GM18508 (cell line): ENCODE results near the gene PPP1R3C.

Experiments used
- ATAC-seq: cut with Tn5 transposase; IDR thresholded peaks from one replicate; pipeline ENCODE4 v1.9.1; 2021; ENCODE audit warnings: moderate number of reproducible peaks; ENCODE audit not compliant: insufficient read depth, unreplicated experiment

Gene PPP1R3C

GRCh38 chr10:91602868-91603568, 29.9 kb downstream of the PPP1R3C start:
- ATAC-seq = no peak

DNA sequence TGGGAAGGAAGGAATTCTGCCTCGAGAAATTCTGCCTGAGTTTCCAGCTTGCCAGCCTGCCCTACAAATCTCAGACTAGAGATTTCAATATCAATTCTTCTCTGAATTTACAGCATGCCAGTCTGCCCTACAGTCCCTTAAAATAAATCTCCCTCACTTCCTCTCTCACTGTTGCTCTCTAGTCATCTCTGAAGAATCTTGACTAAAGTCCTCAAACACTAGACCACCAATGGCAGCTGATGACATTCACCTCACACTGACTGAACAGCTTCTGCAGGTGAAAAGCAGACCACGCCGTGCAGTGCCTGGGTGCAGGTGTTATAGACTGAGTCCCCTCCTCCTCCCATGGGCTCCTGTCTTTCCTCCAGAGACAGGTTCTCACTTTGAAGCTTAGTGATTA, 30.4 kb downstream of the PPP1R3C start:
- ATAC-seq = no peak

- ATAC-seq = no peak
Measured at GRCh38 chr10:91601212-91601611, 31.7 kb downstream of the PPP1R3C start.

- no peak for ATAC-seq
Measured at GRCh38 chr10:91598211-91598977, 34.5 kb downstream of the PPP1R3C start.

GRCh38 chr10:91597197-91597881, 35.5 kb downstream of the PPP1R3C start:
- no peak for ATAC-seq

DNA sequence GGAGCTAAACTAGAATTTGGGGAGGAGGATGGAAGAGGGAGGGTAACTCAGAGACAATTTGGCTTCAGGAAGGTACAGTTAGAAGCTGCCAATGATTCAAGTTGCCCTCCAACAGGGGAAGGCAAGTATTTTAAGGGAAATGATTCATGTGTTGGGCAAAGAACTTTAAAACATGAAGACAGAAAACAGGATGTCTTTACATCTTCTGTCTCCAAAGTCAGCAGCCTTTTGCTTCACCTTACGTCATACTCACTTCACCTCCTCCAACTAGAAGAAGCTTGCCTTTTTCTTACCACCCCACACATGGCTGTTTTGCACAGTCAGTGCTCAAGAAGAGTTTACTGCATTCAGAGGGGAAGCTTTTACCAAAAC, 36.1 kb downstream of the PPP1R3C start:
- ATAC-seq = no peak

DNA sequence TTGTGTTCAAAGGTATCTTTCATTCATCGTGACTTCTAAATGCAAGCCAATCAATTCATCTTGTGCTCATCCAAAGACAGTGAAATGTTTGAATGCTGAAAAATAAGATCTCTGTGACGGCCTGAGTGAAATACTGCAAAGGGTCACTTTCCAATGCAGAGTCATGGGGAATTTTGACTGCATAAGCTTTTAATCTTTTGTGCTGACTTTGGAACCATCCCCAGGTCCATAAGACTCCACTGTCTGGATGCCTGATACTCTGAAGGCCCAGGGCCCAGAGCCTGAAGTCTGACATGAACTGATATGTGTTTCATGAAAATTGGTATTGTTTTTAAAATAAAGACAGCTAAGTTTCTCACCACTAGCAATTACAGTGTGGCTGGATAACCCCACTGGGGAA, 39.0 kb downstream of the PPP1R3C start:
- ATAC-seq = no peak

DNA sequence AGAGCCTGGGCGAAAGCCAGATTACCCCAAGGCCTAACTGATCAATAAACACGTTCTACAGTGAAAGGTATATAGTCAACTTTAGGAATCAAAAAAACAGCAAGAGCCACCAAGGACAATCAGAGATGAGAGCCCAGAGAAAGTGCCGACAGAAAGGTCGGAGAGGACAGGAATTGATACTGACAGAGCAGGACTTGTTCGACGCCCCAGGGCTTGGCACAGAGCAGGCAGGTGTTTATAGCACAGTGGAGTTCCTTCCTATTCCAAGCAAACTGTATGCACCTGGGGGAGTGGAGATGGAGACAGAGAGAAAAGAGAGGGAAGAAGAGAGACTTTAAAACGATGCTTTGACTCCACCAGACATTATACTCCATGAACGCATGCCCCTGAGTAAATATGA, 39.5 kb downstream of the PPP1R3C start:
- ATAC-seq = no peak

GRCh38 chr10:91592266-91592975, 40.5 kb downstream of the PPP1R3C start:
- ATAC-seq = no peak

DNA sequence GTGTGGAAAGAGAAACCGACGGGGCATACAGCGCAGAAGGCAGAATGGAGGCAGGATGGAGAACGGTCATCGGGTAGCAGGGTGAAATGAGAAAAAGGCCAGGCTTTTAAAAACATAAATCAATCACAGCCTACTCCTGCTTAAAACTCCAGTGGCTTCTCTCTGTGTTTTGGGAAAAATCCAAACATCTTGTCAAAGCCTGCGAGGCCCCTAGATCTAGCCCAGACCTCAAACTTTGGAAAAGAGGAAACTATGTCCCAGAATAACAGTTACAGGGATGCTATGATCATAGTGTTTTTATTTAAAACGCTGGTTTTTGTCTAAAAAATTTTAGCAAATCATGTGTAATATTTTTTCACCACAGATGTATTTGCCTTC, 41.1 kb downstream of the PPP1R3C start:
- no peak for ATAC-seq

DNA sequence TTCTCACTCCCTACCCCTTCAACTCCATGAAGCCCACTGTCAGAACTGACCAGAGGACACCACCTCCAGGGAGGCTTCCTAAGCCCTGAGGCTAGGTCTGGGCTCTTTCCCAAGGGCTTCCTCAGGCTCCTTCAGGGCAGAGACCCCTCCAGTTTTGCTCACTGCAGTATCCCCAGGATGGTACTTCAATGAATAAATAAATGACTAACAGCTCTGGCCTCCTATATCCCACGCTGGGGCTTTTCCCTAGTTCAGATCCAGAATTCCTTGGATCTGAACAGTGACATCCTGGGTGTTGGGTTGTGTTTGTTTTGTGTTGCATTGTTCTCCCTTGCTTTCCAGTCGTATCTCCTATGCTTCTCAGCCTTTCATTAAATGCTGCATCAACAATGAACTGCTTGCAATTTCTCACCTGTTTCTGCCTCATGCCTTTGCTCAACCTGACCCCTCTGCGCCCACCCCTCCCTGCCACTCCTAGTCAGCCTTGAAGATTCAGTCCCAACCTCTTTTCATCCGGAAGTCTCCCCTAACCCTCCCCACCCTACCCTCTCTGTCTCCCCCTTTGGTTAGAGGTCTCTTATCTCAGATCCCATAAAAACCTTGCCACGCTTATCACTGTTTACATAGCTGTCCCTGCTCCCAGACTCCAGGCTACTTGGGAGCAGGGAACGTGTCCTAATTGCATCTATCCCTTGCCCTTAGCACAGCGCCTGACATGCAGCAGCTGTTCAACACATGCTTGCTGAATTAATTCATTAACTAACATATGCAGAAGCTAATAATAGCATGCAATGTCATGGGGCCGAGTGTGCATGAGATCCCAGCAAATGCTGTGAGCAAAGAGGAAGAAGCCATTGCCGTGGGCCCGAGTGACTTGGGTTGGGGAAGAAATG, 41.7 kb downstream of the PPP1R3C start:
- no peak for ATAC-seq

DNA sequence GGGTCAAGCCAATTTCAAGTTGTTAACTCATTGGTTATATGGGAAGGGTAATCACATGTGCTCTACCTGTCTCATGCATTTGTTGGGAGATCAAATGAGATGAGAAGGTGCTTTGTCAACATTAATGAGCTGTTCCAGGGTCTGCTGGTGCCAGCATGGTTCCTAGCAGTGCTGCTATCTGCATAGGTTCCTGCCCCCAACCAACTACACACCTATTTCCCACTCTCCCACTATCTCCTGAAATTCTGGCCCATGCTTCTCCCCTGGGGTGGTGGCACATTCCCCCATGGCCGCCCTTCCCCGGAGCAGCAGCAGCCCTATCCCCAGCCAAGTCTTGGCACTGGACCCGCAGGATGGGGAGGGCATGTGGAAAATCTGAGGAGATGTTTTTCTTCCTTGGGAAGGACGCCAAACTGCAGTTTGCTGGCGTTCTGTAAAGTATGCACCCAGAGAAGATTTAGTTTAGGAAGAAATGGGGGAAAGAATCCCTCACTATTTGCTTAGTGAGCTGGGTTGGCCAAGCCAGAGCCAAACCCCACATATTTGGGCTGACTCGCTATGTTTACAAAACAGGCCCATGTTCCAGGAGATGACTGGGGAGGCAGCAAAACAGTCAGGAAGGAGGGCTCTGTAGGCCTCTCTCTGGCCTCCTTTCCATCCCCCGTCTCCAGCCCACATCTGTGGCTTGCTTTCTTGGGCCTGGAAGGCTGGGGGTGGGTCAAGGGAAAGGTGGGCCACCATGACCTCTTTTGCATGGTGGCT, 42.5 kb downstream of the PPP1R3C start:
- ATAC-seq = no peak

DNA sequence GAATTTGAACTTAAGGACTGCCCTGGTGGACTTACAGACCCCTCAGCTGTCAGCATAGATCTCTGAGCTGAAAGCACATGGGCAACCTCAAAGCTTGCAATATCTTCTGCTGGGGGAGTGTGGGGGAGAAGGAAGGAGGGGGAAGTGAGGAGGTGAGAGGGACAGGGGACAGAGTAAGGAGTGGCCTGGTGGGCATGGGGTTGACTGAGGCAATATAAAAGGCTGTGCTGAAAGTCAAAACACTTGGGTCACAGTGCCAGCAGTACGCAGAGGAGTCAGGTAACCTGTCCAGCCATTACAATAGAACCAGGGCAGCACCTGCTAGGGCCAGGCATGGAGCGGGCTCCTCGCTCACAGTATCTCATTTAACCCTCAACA, 43.2 kb downstream of the PPP1R3C start:
- no peak for ATAC-seq

- no peak for ATAC-seq
Measured at GRCh38 chr10:91589015-91589657, 43.7 kb downstream of the PPP1R3C start.

GRCh38 chr10:91587710-91588638, 44.9 kb downstream of the PPP1R3C start:
- no peak for ATAC-seq

DNA sequence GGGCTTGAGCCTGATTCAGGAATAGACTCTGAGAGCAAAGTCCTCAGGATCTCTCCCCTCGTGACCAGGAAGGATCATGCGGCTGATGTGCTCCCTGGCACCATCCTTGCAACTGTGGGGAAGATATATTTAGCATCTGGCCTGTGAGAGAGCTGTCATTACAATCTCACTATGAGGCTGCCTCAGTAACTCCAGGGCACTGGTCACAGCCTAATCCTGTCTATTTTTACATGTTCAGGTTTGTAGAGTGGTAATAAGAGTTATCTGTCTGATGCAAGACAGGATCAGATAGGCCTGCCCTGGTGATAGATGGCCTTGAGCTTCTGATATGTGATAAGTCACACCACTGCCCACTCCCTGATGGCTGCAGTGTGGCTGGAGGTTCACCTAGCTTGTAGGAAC, 50.7 kb downstream of the PPP1R3C start:
- ATAC-seq = no peak

GRCh38 chr10:91579329-91579985, 53.4 kb downstream of the PPP1R3C start:
- ATAC-seq = no peak
